ENCODE results near the gene B4GALT6.

B4GALT6 gene

GRCh38 chr18:31631526-31631925, 52.9 kb downstream of the B4GALT6 start:
- Histone ChIP-seq H3K27me3 (ENCODE audit: insufficient read depth, low read length, poor library complexity, severe bottlenecking) (no peaks in the 10 kb centered on the region), H3K9me3 (ENCODE audit: insufficient read depth, low read depth, low read length) (peaks cover 3% of the 10 kb centered on the region; the same call in 1 of the 2 replicates), H3K4me3 (ENCODE audit: low read length, poor library complexity, severe bottlenecking) (no peak overlapping the region), H3K79me2 (ENCODE audit: insufficient read depth, low read length) (peaks cover 3% of the 10 kb centered on the region; the same call in 1 of the 2 replicates), H3K4me1 (ENCODE audit: insufficient read depth, low read length, poor library complexity, severe bottlenecking) (peaks cover 54% of the 10 kb centered on the region), H3K36me3 (ENCODE audit: insufficient read depth, low read length) (peaks cover 29% of the 10 kb centered on the region), H3F3A (ENCODE audit: low read depth) (peaks cover 16% of the 10 kb centered on the region), H3K4me2 (ENCODE audit: low read depth, low read length, poor library complexity, severe bottlenecking) (no peak overlapping the region), H3K9me2 (replicated peaks; ENCODE audit: low read depth, low read length) (no peaks in the 10 kb centered on the region), H3K9ac (ENCODE audit: low read depth, low read length, poor library complexity, severe bottlenecking) (no peak overlapping the region), H4K20me1 (ENCODE audit: insufficient read depth, low read length, poor library complexity, severe bottlenecking) (no peaks in the 10 kb centered on the region), H2AFZ (ENCODE audit: low read length) (no peak overlapping the region)
- TF ChIP-seq CTCF (conservative IDR thresholded peaks at IDR 0.05; ENCODE audit: low read length), result no peak
- no peak for TF ChIP-seq EZH2phosphoT487 (IDR thresholded peaks at IDR 0.05; ENCODE audit: borderline replicate concordance)

GRCh38 chr18:31630549-31630948, 53.8 kb downstream of the B4GALT6 start:
- peaks cover 32% of the 10 kb centered on the region; the same call in 1 of the 2 replicates for H3K36me3 ChIP-seq (ENCODE audit: insufficient read depth, low read length)
- no peaks in the 10 kb centered on the region for H3K9me3 ChIP-seq (ENCODE audit: insufficient read depth, low read depth, low read length)
- peaks cover 3% of the 10 kb centered on the region; the same call in 1 of the 2 replicates for H3K79me2 ChIP-seq (ENCODE audit: insufficient read depth, low read length)
- H3K9me2 ChIP-seq (replicated peaks; ENCODE audit: low read depth, low read length), result no peaks in the 10 kb centered on the region
- TF ChIP-seq CTCF (conservative IDR thresholded peaks at IDR 0.05; ENCODE audit: low read length) (no peak), EZH2phosphoT487 (IDR thresholded peaks at IDR 0.05; ENCODE audit: borderline replicate concordance) (no peak)
- H3K4me1 ChIP-seq (ENCODE audit: insufficient read depth, low read length, poor library complexity, severe bottlenecking), result peaks cover 48% of the 10 kb centered on the region
- H3F3A ChIP-seq (ENCODE audit: low read depth), result peaks cover 16% of the 10 kb centered on the region
- no peaks in the 10 kb centered on the region for H3K27me3 ChIP-seq (ENCODE audit: insufficient read depth, low read length, poor library complexity, severe bottlenecking)
- no peak overlapping the region for H3K4me2 ChIP-seq (ENCODE audit: low read depth, low read length, poor library complexity, severe bottlenecking)
- H3K4me3 ChIP-seq (ENCODE audit: low read length, poor library complexity, severe bottlenecking), result no peak overlapping the region
- no peak overlapping the region for H2AFZ ChIP-seq (ENCODE audit: low read length)
- no peak overlapping the region for H3K9ac ChIP-seq (ENCODE audit: low read depth, low read length, poor library complexity, severe bottlenecking)
- H4K20me1 ChIP-seq (ENCODE audit: insufficient read depth, low read length, poor library complexity, severe bottlenecking), result no peaks in the 10 kb centered on the region

GRCh38 chr18:31626409-31626808, 58.0 kb downstream of the B4GALT6 start:
- Histone ChIP-seq H3F3A (ENCODE audit: low read depth) (no peaks in the 10 kb centered on the region), H3K4me1 (ENCODE audit: insufficient read depth, low read length, poor library complexity, severe bottlenecking) (peaks cover 10% of the 10 kb centered on the region), H3K9ac (ENCODE audit: low read depth, low read length, poor library complexity, severe bottlenecking) (no peak overlapping the region), H2AFZ (ENCODE audit: low read length) (no peak overlapping the region), H3K9me2 (replicated peaks; ENCODE audit: low read depth, low read length) (no peaks in the 10 kb centered on the region), H3K36me3 (ENCODE audit: insufficient read depth, low read length) (peaks cover 32% of the 10 kb centered on the region; the same call in 1 of the 2 replicates), H3K9me3 (ENCODE audit: insufficient read depth, low read depth, low read length) (no peaks in the 10 kb centered on the region), H3K4me2 (ENCODE audit: low read depth, low read length, poor library complexity, severe bottlenecking) (no peak overlapping the region), H3K27me3 (ENCODE audit: insufficient read depth, low read length, poor library complexity, severe bottlenecking) (no peaks in the 10 kb centered on the region), H3K4me3 (ENCODE audit: low read length, poor library complexity, severe bottlenecking) (no peak overlapping the region), H3K79me2 (ENCODE audit: insufficient read depth, low read length) (no peaks in the 10 kb centered on the region), H4K20me1 (ENCODE audit: insufficient read depth, low read length, poor library complexity, severe bottlenecking) (no peaks in the 10 kb centered on the region)
- TF ChIP-seq CTCF (conservative IDR thresholded peaks at IDR 0.05; ENCODE audit: low read length), result 0 out of 2 replicates have a peak, but pooled peaks have one; percentile 10
- TF ChIP-seq EZH2phosphoT487 (IDR thresholded peaks at IDR 0.05; ENCODE audit: borderline replicate concordance), result no peak
